OCI-LY3 (cell line): Measurements from ENCODE around the gene CHST15.

Experiments
- EZH2phosphoT487 ChIP-seq: fragments of 200-600 bp; shearing (Covaris generic); IDR thresholded peaks from 2 replicates; pipeline ENCODE4 v1.6.1; 2018; ENCODE audit warnings: antibody characterized with exemption, mixed run types, low read depth
- TF ChIP-seq, protein P1 (sequence below): fragments of 200-600, 300-600 bp; sonication (generic); IDR thresholded peaks from 2 replicates; pipeline ENCODE4 v1.5.1; 2014; ENCODE audit warnings: antibody characterized with exemption, low read length, low read depth

DNA sequence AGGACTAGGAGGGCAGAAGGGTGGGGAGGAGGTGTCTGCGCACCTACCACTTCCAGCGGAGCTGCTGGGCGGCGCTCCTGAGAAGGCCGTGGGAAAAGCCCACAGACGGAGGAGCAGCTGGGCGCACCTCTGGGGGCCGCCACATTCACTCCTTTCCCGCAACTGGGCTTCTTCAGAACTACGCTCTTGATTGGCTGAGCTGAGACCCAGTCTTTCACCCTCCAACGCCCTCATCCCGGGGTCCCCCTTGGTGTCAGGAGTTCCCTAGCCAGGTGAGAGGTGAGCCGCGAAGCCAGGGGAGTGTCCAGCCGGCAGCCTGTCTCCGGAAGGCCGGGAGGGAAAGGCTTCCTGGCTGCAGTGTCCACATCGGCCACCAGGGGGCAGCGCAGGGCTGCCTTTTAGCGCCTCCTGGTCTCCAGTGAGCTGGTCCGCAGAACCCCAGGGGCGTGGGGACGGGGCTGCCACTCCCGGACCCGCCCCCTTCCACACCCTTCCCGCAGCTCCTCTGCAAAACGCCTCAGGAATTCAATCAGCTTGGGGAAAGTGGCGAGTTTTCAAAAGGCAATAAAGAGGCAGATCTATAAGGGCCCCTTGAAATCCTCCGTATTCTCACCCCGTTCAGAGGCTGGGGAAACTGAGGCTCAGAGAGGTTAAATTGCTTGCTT, 98.8 kb downstream of the CHST15 start:
- TF ChIP-seq, protein P1, sequence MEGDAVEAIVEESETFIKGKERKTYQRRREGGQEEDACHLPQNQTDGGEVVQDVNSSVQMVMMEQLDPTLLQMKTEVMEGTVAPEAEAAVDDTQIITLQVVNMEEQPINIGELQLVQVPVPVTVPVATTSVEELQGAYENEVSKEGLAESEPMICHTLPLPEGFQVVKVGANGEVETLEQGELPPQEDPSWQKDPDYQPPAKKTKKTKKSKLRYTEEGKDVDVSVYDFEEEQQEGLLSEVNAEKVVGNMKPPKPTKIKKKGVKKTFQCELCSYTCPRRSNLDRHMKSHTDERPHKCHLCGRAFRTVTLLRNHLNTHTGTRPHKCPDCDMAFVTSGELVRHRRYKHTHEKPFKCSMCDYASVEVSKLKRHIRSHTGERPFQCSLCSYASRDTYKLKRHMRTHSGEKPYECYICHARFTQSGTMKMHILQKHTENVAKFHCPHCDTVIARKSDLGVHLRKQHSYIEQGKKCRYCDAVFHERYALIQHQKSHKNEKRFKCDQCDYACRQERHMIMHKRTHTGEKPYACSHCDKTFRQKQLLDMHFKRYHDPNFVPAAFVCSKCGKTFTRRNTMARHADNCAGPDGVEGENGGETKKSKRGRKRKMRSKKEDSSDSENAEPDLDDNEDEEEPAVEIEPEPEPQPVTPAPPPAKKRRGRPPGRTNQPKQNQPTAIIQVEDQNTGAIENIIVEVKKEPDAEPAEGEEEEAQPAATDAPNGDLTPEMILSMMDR: peak; percentile 78
- TF ChIP-seq EZH2phosphoT487: no peak
